SKM-1 (cell line): ENCODE measurements around the gene APOB.
"Not testable (repeated sequence)": the region's sequence is repeated elsewhere in the genome, so short reads cannot be mapped to it uniquely, and the experiment has no call there.

Experiments used
- DNase-seq: peaks from one replicate; lab custom pipeline; 2025; ENCODE audit not compliant: unreplicated experiment; lab: John Stamatoyannopoulos, UW

APOB gene

GRCh38 chr2:21034156-21034971, 9.5 kb downstream of the APOB start:
- no peak for DNase-seq

DNA sequence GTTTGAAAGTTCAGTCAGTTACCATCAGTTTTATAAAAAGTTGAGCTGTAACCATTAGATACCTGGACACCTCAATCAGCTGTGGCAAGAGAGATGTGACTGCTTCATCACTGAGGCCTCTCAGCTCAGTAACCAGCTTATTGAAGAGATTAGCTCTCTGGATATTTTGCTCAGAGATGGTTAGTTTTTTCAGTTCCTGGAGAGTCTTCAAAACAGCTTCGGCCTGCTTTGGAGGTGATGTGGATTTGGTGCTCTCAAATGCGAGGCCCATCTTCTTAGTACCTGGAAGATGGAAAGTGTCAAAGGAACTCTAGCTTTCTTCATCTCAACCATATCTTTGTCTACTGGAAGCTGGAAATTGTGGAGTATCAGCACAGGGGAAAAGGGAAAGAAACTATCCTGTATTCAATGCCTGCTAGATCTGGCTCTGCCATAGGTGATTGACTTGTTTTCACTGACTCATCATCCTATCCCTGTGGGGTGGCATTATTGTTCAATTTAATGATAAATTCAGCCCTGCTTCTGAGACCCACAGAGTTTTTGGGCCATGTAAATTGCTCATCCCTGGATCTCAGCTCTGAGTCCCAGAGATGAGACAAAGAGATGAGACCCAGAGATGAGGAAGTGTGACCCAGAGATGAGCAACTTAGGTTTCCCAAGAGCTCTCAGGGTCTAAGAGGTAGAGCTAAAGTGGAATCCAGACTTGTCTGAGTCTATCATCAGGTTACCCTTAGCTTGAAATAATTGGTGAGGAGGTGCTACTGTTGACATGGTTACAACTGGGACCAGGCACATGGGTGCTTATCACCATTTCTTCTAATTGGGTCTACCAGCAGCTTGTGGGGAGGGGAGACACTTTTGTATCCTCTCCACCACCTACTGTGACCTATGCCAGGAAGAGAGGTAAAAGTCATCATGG, 10.4 kb downstream of the APOB start:
- no peak for DNase-seq

GRCh38 chr2:21032338-21033236, 11.3 kb downstream of the APOB start:
- DNase-seq, result no peak

DNA sequence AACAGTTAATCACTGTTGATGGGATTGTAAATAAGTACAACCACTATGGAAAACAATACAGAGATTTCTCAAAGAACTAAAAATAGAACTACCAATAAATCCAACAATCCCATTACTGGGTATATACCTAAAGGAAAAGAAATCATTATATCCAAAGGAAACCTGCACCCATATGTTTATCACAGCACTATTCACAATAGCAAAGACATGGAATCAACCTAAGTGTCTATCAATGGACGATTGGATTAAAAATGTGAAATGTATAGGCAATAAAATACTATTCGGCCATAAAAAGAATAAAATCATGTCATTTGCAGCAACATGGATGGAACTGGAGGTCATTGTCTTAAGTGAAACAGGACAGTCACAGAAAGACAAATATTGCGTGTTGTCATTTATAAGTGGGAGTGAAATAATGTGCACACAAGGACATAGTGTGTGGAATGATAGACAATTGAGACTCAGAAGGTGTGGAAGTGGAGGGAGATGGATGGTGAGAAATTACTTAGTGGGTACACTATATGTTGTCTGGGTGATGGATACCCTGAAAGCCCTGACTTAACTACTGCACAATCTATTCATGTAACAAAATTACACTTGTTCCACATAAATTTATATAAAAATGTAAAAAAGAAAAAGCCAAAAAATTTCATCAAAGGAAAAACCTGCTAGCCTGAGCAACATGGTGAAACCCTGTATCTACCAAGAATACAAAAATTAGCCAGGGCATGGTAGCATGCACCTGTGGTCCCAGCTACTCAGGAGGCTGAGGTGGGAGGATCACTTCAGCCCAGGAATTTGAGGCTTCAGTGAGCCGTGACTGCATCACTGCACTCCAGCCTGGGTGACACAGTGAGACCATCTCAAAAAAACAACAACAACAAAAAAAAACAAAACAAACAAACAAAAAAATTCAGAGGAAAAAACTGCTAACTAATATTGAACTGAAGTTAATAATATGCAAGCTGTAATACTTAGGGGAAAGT, 12.6 kb downstream of the APOB start:
- no peak for DNase-seq

GRCh38 chr2:21029519-21029918, 14.4 kb downstream of the APOB start:
- no peak for DNase-seq

- not testable (repeated sequence) for DNase-seq
Observed at GRCh38 chr2:21028951-21029350, 14.9 kb downstream of the APOB start.

- no peak for DNase-seq
Observed at GRCh38 chr2:21028021-21028947, 15.6 kb downstream of the APOB start.

- no peak for DNase-seq
Observed at GRCh38 chr2:21026479-21027282, 17.2 kb downstream of the APOB start.

DNA sequence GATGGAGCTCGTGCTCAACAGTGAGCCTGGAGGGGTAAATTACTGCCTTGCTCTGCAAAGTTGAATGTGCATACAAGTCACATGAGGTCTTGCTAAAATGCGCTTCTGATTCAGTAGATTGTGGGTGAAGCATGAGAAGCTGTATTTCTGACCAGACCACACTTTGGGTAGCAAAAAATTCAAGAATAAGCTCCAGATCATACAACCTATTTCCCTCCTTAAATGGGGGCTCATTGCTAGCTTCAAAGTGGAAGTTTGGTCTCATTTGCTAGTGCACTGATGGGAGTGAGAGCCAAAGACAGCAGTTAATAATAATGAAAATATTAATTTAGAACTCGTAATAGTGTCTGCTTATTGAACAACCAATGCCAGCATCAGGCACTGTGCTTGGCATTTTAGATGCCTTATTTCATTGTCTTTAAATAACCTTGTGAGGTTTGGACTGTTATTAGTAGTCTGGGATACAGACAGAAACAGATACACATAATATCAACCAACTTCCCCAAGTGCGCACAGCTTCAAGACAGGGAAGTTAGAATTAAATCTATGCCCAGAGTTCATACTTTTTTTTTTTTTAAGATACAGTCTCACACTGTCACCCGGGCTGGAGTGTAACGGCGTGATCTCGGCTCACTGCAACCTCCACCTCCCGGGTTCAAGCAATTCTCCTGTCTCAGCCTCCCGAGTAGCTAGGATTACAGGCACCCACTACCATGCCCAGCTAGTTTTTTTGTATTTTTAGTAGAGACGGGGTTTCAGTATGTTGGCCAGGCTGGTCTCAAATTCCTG, 18.0 kb downstream of the APOB start:
- DNase-seq, result no peak

- DNase-seq, result no peak
Observed at GRCh38 chr2:21024722-21025389, 19.0 kb downstream of the APOB start.

DNA sequence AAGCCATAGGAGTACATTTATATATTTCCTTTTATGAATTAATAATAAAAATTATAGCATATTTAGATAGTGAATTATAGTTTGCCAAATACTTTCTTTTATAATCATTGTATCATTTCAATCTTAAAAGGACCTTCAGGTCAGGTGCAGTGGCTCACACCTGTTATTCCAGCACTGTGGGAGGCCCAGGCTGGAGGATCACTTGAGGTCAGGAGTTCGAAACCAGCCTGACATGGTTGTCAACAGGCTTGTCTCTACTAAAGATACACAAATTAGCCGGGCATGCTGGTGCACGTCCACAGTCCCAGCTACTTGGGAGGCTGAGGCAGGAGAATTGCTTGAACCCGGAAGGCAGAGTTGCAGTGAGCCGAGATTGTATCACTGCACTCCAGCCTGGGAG, 19.7 kb downstream of the APOB start:
- no peak for DNase-seq

GRCh38 chr2:21023419-21024181, 20.3 kb downstream of the APOB start:
- DNase-seq, result no peak

- no peak for DNase-seq
Observed at GRCh38 chr2:21022792-21023367, 21.0 kb downstream of the APOB start.

DNA sequence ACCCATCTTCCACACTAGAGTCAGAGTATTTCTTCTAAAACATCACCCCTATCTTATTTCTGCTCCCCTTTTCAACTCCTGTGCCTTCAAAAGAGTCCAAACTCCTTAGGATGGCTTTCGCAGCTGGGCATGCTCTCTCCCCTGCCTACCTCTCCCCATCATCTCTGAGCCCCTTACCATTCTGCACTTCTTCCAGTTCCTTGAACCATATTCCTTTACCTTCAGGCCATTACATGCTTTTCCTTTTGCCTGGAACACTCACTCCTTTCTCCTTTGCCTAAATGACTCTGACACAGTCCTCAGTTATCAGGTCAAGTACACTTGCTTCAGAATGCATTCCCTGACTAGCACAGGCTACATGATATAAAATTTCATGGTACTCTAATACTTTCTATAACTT, 22.4 kb downstream of the APOB start:
- DNase-seq, result no peak

GRCh38 chr2:21020668-21021288, 23.1 kb downstream of the APOB start:
- DNase-seq, result no peak
